OCI-LY7 (cell line): Measurements from ENCODE around the gene KIF6. TPM values are rescaled to one million over a fixed set of nuclear protein-coding genes. Genes with fewer than 3 reads are reported as not detected.

Experiments
- BruUV-seq: library from RNA; stranded (reverse); fragments of 400-500 nt; replicated peaks from 2 replicates; lab custom pipeline; 2021; lab: Mats Ljungman, UMichigan
- CTCF ChIA-PET: fragments of 300-600 bp; sonication (Branson Sonifier 250); formaldehyde crosslinking; loops from one replicate; lab custom pipeline; 2022; ENCODE audit warnings: antibody characterized with exemption; ENCODE audit not compliant: unreplicated experiment; lab: Charles Lee
- POLR2A ChIA-PET: fragments of 300-600 bp; sonication (Branson Sonifier 250); formaldehyde crosslinking; loops from one replicate; lab custom pipeline; 2022; ENCODE audit warnings: antibody characterized with exemption; lab: Charles Lee
- DNase-seq: peaks from one replicate; pipeline ENCODE4 v3.0.0-alpha.2; 2015; ENCODE audit warnings: low spot score
- H2AFZ ChIP-seq: fragments of 200-600 bp; sonication (generic), shearing (Covaris generic); 2 replicates; pipeline ENCODE4 v1.6.1; 2014; ENCODE audit warnings: mild to moderate bottlenecking, antibody characterized with exemption, low read length, moderate library complexity
- H3K27ac ChIP-seq: fragments of 200-600 bp; sonication (generic); 2 replicates; pipeline ENCODE4 v1.5.1; 2014; ENCODE audit warnings: mixed run types, low read depth, mild to moderate bottlenecking, moderate library complexity, low read length, inconsistent platforms; ENCODE audit not compliant: poor library complexity, severe bottlenecking
- H3K36me3 ChIP-seq: fragments of 200-600 bp; sonication (generic); 2 replicates; pipeline ENCODE4 v1.6.1; 2014; ENCODE audit warnings: mild to moderate bottlenecking, antibody characterized with exemption, low read length, moderate library complexity, mixed read lengths; ENCODE audit not compliant: insufficient read depth
- H3K4me1 ChIP-seq: fragments of 200-600 bp; sonication (generic); 2 replicates; pipeline ENCODE4 v1.5.1; 2014; ENCODE audit warnings: mild to moderate bottlenecking, low read length; ENCODE audit not compliant: insufficient read depth, poor library complexity, severe bottlenecking
- H3K4me2 ChIP-seq: fragments of 200-600 bp; sonication (generic); 2 replicates; pipeline ENCODE4 v1.6.1; 2014; ENCODE audit warnings: mild to moderate bottlenecking, low read length
- H3K4me3 ChIP-seq: fragments of 200-600 bp; sonication (generic); 2 replicates; pipeline ENCODE4 v1.5.1; 2014; ENCODE audit warnings: mild to moderate bottlenecking, low read depth, low read length; ENCODE audit not compliant: poor library complexity, severe bottlenecking
- H3K79me2 ChIP-seq: fragments of 200-600 bp; sonication (generic); 2 replicates; pipeline ENCODE4 v1.6.1; 2016; ENCODE audit warnings: low read depth, mild to moderate bottlenecking, low read length, moderate library complexity, mixed read lengths; ENCODE audit not compliant: insufficient read depth
- H3K9me2 ChIP-seq: fragments of 200-600 bp; sonication (generic); 2 replicates; pipeline ENCODE4 v1.6.1; 2016; ENCODE audit warnings: mild to moderate bottlenecking, low read length, mixed read lengths; ENCODE audit not compliant: insufficient read depth
- H3K9me3 ChIP-seq: fragments of 200-600 bp; sonication (generic); 2 replicates; pipeline ENCODE4 v1.6.1; 2014; ENCODE audit warnings: mild to moderate bottlenecking, mixed run types, low read length, mixed read lengths
- H4K20me1 ChIP-seq: fragments of 200-600 bp; sonication (generic); 2 replicates; pipeline ENCODE4 v1.6.1; 2014; ENCODE audit warnings: mild to moderate bottlenecking, antibody characterized with exemption, low read length, moderate library complexity, mixed read lengths; ENCODE audit not compliant: insufficient read depth
- EZH2phosphoT487 ChIP-seq: fragments of 200-600 bp; sonication (generic); IDR thresholded peaks from 2 replicates; pipeline ENCODE4 v1.6.1; 2018; ENCODE audit warnings: low read depth, borderline replicate concordance, mild to moderate bottlenecking, mixed run types, antibody characterized with exemption, low read length, moderate library complexity, mixed read lengths
- intact Hi-C: fragments of 100-400 bp; cut with micrococcal nuclease; formaldehyde crosslinking; loops from one replicate; pipeline ENCODE4 v1.10.0; 2022; ENCODE audit not compliant: unreplicated experiment
- total RNA-seq, 2 experiments: library from RNA; depleted of rRNA in 1 of 2; stranded (reverse); fragments of >200 nt in 1 of 2; shearing (Covaris generic) in 1 of 2; gene quantifications; 2 replicates each; pipeline ENCODE4 v1.2.3, GENCODE V29; 2014 to 2022
- TF ChIP-seq, protein P1 (sequence below): fragments of 200-600 bp; sonication (generic); conservative IDR thresholded peaks from 2 replicates; pipeline ENCODE4 v1.5.1; 2014; ENCODE audit warnings: mild to moderate bottlenecking, antibody characterized with exemption, low read length, moderate library complexity, mixed read lengths

The KIF6 gene
- total RNA-seq, 2 experiments from 2014 or later = not detected

GRCh38 chr6:39754514-39755115 lies 29.4 kb upstream of the KIF6 start:
- Histone ChIP-seq H3K36me3 (no peaks in the 10 kb centered on the region), H3K9me3 (no peaks in the 10 kb centered on the region), H2AFZ (no peak overlapping the region), H4K20me1 (no peaks in the 10 kb centered on the region), H3K27ac (no peak overlapping the region), H3K4me2 (no peak overlapping the region), H3K4me1 (no peaks in the 10 kb centered on the region), H3K4me3 (no peak overlapping the region), H3K9me2 (no peaks in the 10 kb centered on the region), H3K79me2 (no peaks in the 10 kb centered on the region)
- intact Hi-C loops = no loop called here
- CTCF ChIA-PET = no interaction called here
- no peak for TF ChIP-seq EZH2phosphoT487
- TF ChIP-seq, protein P1, sequence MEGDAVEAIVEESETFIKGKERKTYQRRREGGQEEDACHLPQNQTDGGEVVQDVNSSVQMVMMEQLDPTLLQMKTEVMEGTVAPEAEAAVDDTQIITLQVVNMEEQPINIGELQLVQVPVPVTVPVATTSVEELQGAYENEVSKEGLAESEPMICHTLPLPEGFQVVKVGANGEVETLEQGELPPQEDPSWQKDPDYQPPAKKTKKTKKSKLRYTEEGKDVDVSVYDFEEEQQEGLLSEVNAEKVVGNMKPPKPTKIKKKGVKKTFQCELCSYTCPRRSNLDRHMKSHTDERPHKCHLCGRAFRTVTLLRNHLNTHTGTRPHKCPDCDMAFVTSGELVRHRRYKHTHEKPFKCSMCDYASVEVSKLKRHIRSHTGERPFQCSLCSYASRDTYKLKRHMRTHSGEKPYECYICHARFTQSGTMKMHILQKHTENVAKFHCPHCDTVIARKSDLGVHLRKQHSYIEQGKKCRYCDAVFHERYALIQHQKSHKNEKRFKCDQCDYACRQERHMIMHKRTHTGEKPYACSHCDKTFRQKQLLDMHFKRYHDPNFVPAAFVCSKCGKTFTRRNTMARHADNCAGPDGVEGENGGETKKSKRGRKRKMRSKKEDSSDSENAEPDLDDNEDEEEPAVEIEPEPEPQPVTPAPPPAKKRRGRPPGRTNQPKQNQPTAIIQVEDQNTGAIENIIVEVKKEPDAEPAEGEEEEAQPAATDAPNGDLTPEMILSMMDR = no peak
- DNase-seq = no peak
- POLR2A ChIA-PET = interaction anchor here (0.7 to 1.2 kb wide), 2 partner anchors 31 to 35 kb away, joined by 3 read pairs; no protein-coding TSS in a partner anchor
- no TSS peak for BruUV-seq

- Histone ChIP-seq H3K79me2 (no peaks in the 10 kb centered on the region), H3K4me3 (no peak overlapping the region), H2AFZ (no peak overlapping the region), H4K20me1 (no peaks in the 10 kb centered on the region), H3K4me1 (no peaks in the 10 kb centered on the region), H3K9me3 (no peaks in the 10 kb centered on the region), H3K27ac (no peak overlapping the region), H3K36me3 (no peaks in the 10 kb centered on the region), H3K9me2 (no peaks in the 10 kb centered on the region), H3K4me2 (no peak overlapping the region)
- TF ChIP-seq, protein P1 = no peak
- no peak for TF ChIP-seq EZH2phosphoT487
- no TSS peak for BruUV-seq
- DNase-seq = no peak
- CTCF ChIA-PET = no interaction called here
- POLR2A ChIA-PET = interaction anchor here (0.7 to 1.2 kb wide), 2 partner anchors 32 to 36 kb away, joined by 3 read pairs; no protein-coding TSS in a partner anchor
- intact Hi-C loops = no loop called here
These were observed 28.5 kb upstream of the KIF6 start for GRCh38 chr6:39753725-39754045.
